ENCODE data around the gene PCED1A. TPM values are rescaled to one million over a fixed set of nuclear protein-coding genes. Genes with fewer than 3 reads are reported as not detected.

Gene PCED1A
- total and polyA plus RNA-seq, 2 donors (not counting 1 experiment from before 2014, with no cell fraction given): 96.8 to 176 TPM

DNA sequence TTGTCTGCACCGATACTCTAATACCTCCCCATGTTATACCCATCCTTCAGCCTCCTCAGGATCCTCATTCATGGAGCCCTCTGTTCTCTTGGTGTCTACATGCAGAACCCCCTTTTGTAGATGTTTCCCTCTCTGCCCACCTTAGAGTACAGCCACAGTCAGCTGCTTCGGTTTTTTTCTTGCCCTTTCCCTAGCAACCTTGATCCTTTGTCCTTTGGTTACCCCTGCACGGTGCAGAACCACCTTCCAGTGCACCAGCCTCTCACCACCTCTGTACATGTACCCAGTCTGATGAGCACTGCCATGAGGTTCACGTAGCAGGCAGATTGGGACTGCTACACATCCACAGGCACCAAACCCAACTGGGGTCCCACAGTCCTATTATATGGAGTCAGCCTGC lies 7.3 kb upstream of the PCED1A start:
- no peaks in the 10 kb centered on the region for H3K27me3 ChIP-seq (replicated peaks in 1 of 4; ENCODE audit: control extremely low read depth in 1 of 4, control insufficient read depth in 3 of 4, insufficient read depth in 4 of 4, low read length in 3 of 4)
- Mint-ChIP-seq H3K27ac (no peak overlapping the region), H3K9me3 (ENCODE audit: insufficient read depth) (no peaks in the 10 kb centered on the region), H3K4me3 (no peak overlapping the region), H3K4me1 (peaks cover 14% of the 10 kb centered on the region), H3K27me3 (no peaks in the 10 kb centered on the region)
- ChIA-PET CTCF (no interaction called here), POLR2A (no interaction called here)
- H3K79me2 ChIP-seq (ENCODE audit: control insufficient read depth, insufficient read depth, low read length): peaks cover 15% of the 10 kb centered on the region
- no peak overlapping the region for H2AFZ ChIP-seq (ENCODE audit: insufficient read depth, low read depth, low read length, poor library complexity, severe bottlenecking)
- H4K20me1 ChIP-seq (ENCODE audit: control insufficient read depth, insufficient read depth, low read length, poor library complexity, severe bottlenecking): peaks cover 4% of the 10 kb centered on the region
- no peak overlapping the region for H3K27ac ChIP-seq (ENCODE audit: low read length in 2 of 2)
- H3K4me1 ChIP-seq (ENCODE audit: control insufficient read depth in 2 of 2, insufficient read depth in 2 of 2, low read length in 2 of 2): peaks cover 5 to 8% of the 10 kb centered on the region in 2 donors
- TF ChIP-seq, protein P1, sequence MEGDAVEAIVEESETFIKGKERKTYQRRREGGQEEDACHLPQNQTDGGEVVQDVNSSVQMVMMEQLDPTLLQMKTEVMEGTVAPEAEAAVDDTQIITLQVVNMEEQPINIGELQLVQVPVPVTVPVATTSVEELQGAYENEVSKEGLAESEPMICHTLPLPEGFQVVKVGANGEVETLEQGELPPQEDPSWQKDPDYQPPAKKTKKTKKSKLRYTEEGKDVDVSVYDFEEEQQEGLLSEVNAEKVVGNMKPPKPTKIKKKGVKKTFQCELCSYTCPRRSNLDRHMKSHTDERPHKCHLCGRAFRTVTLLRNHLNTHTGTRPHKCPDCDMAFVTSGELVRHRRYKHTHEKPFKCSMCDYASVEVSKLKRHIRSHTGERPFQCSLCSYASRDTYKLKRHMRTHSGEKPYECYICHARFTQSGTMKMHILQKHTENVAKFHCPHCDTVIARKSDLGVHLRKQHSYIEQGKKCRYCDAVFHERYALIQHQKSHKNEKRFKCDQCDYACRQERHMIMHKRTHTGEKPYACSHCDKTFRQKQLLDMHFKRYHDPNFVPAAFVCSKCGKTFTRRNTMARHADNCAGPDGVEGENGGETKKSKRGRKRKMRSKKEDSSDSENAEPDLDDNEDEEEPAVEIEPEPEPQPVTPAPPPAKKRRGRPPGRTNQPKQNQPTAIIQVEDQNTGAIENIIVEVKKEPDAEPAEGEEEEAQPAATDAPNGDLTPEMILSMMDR (IDR thresholded peaks at IDR 0.05): no peak
- TF ChIP-seq EZH2 (IDR thresholded peaks at IDR 0.05; ENCODE audit: borderline replicate concordance, insufficient read depth, low read depth, low read length, poor library complexity, severe bottlenecking): no peak
- H3K9me3 ChIP-seq (ENCODE audit: control extremely low read depth in 1 of 3, control insufficient read depth in 2 of 3, insufficient read depth in 1 of 3, low read length in 2 of 3): peaks cover 0 to 4% (median 0%) of the 10 kb centered on the region in 3 donors
- no peak overlapping the region for H3K4me2 ChIP-seq (replicated peaks; ENCODE audit: low read depth, low read length, poor library complexity, severe bottlenecking)
- peaks cover 0 to 3% of the 10 kb centered on the region in 2 experiments for H3K36me3 ChIP-seq (replicated peaks in 1 of 2; ENCODE audit: control extremely low read depth in 1 of 2, control insufficient read depth in 1 of 2, extremely low read depth in 1 of 2, insufficient read depth in 2 of 2, low read length in 1 of 2)
- no peak for DNase-seq
- intact Hi-C loops (cut with micrococcal nuclease): no loop called here
- ATAC-seq (ENCODE audit: low read depth): no peak
- no peak overlapping the region for H3K4me3 ChIP-seq (ENCODE audit: control extremely low read depth in 1 of 5, extremely low read depth in 1 of 5, insufficient read depth in 1 of 5, low read depth in 2 of 5, low read length in 4 of 5)
- WGBS (ENCODE audit: insufficient coverage): 98% methylated on average over 4 of the region's 4 CpGs
- H3K9ac ChIP-seq (ENCODE audit: low read length): no peak overlapping the region

DNA sequence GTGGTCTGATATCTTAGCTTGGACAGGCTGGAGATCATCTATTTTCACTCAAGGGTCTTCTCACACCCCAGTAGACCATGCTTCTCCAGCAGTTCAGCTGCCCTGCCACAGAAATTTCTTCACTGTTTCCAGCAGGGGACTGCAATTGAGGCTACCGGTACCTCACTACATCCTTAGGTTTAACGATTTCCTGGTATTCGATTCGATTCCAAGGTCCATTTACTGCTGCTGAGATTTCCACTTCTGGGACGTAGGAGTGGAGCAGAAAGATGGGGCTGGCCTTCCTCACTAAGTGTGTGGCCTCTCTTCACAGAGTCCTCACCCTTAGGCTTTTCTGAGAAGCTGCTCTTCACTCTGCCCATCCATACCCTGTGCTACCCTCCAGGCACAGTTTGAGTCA lies 6.2 kb upstream of the PCED1A start:
- no peak for TF ChIP-seq EZH2 (IDR thresholded peaks at IDR 0.05; ENCODE audit: borderline replicate concordance, insufficient read depth, low read depth, low read length, poor library complexity, severe bottlenecking)
- TF ChIP-seq, protein P1 (IDR thresholded peaks at IDR 0.05): no peak
- peaks cover 0 to 3% of the 10 kb centered on the region in 2 experiments for H3K36me3 ChIP-seq (replicated peaks in 1 of 2; ENCODE audit: control extremely low read depth in 1 of 2, control insufficient read depth in 1 of 2, extremely low read depth in 1 of 2, insufficient read depth in 2 of 2, low read length in 1 of 2)
- 71% methylated on average over 1 of the region's 5 CpGs for WGBS (ENCODE audit: insufficient coverage)
- H3K79me2 ChIP-seq (ENCODE audit: control insufficient read depth, insufficient read depth, low read length): peaks cover 19% of the 10 kb centered on the region
- ATAC-seq (ENCODE audit: low read depth) (no peak), DNase-seq (no peak)
- Mint-ChIP-seq H3K27ac (no peak overlapping the region), H3K9me3 (ENCODE audit: insufficient read depth) (no peaks in the 10 kb centered on the region), H3K4me1 (peaks cover 3% of the 10 kb centered on the region), H3K4me3 (no peak overlapping the region), H3K27me3 (no peaks in the 10 kb centered on the region)
- intact Hi-C loops (cut with micrococcal nuclease): no loop called here
- ChIA-PET POLR2A (no interaction called here), CTCF (no interaction called here)
- no peak overlapping the region for H3K9ac ChIP-seq (ENCODE audit: low read length)
- no peak overlapping the region for H3K4me2 ChIP-seq (replicated peaks; ENCODE audit: low read depth, low read length, poor library complexity, severe bottlenecking)
- H3K27ac ChIP-seq (ENCODE audit: low read length in 2 of 2): no peak overlapping the region
- H3K9me3 ChIP-seq (ENCODE audit: control extremely low read depth in 1 of 3, control insufficient read depth in 2 of 3, insufficient read depth in 1 of 3, low read length in 2 of 3): peaks cover 0 to 1% (median 0%) of the 10 kb centered on the region in 3 donors
- H3K27me3 ChIP-seq (replicated peaks in 1 of 4; ENCODE audit: control extremely low read depth in 1 of 4, control insufficient read depth in 3 of 4, insufficient read depth in 4 of 4, low read length in 3 of 4): no peaks in the 10 kb centered on the region
- H4K20me1 ChIP-seq (ENCODE audit: control insufficient read depth, insufficient read depth, low read length, poor library complexity, severe bottlenecking): no peaks in the 10 kb centered on the region
- H2AFZ ChIP-seq (ENCODE audit: insufficient read depth, low read depth, low read length, poor library complexity, severe bottlenecking): no peak overlapping the region
- H3K4me3 ChIP-seq (ENCODE audit: control extremely low read depth in 1 of 5, extremely low read depth in 1 of 5, insufficient read depth in 1 of 5, low read depth in 2 of 5, low read length in 4 of 5): no peak overlapping the region
- H3K4me1 ChIP-seq (ENCODE audit: control insufficient read depth in 2 of 2, insufficient read depth in 2 of 2, low read length in 2 of 2): peaks cover 0 to 2% of the 10 kb centered on the region in 2 donors

Data from B cell (primary cell).